GM21576 (cell line): ENCODE results near the gene AAGAB.

Experiments
- ATAC-seq: cut with Tn5 transposase; IDR thresholded peaks from one replicate; pipeline ENCODE4 v1.9.1; 2021; ENCODE audit warnings: mild to moderate bottlenecking, moderate library complexity; ENCODE audit not compliant: unreplicated experiment

Gene AAGAB

DNA sequence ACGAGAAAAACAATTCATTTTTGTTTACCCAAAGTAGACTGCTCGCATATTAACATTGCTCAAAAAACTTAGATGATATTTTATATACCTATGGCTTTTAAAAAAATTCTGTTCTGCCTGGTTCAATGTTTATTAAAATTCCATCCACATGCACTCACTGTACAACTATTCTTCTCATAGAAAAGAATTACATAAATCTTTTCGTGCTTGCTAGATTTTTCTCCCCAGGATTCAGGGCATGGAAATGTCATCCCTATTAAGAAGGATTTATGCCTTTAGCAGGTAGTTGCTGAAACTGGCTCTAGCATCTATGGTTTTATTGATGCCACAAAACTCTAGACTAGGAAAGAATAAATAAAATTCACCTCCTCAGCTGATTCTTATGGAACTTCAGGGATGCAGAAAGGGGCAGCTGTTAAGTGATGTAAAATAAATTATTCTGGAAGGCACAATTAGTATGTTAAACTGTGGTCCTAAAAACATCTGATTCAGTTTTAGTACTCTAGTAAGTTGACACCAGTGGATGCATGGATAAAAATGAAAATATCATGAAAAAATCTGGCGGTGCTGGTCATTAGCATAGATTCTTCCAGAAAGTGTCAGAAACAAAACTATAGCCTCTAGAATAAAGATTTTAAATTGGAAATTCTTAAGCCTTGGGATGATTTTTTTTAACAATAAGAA lies 41.6 kb downstream of the AAGAB start:
- ATAC-seq = no peak

DNA sequence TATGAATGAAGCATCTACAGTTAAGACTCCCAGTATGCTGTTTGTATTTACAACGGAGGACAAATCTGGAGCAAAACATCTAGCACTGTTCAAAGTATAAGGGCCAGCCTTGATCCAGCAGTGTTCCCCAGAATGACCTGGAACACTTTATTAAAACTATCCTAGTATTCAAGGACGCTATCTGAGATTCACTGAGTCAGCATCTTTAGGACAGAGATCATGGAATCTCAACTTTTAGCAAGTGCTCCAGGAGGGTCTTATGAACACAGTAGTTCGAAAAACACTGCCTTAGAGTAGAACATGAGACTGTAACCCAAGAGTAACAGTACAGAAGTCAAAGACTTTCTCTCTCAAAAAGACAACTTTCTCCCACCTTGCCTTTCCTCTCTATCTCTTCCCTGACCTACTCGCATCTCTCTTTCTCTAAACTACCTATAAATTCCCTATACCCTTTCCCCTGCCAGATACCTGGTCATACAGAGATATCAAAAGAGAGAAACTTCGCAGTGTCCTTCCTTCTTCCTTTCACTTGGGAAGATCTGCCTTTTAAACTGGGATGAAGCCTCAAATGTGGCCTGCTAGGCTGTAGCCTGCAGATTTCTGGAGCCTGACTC lies 43.8 kb downstream of the AAGAB start:
- no peak for ATAC-seq

DNA sequence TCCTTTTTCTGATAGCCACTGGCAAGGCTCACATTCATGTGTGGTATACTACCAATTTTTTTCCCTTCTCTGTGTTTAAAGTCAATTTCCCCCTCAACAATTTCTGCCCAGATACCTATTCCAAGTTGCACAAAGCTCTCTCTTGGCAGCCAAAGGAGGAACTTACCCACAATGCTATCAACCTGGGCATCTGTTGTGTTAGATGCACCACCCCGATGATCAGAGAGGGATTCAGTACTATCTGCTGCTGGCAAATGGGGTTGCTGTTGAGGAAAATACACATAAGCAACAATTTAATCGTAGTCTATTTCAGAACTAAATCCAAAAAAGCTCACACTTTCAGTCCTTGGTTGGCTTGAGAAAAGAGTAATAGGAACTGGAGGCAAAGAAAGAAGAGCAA lies 46.1 kb downstream of the AAGAB start:
- no peak for ATAC-seq

DNA sequence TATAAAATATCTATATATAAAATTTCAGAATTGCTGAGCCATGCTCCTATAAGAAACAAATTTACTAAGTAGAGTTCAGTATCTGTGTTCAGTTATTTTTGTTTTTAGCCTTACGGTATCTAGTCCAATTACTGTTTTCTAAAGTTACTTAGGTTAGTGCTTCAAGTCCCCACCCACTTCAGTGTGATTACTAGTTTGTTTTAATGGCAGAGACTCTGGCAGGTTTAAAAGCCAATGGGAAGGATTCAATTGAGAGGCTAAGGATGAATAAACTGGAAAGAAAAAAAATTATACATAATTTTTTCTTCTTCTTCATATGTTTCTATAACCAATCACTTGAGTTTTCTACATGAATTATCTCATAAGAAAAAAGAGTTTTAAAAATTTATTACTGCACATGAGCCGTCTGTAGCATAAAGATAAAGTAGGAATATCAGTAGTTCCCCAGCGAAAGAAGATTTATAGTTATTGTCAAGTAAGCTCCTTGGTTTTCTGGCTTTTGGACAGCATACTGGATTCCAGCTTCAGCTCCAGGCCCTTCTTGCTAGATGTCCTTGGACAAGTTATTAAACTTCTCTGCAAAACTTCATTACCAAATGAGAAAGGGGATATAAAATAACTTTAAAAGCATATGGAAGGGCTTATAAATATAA lies 46.8 kb downstream of the AAGAB start:
- ATAC-seq = no peak

DNA sequence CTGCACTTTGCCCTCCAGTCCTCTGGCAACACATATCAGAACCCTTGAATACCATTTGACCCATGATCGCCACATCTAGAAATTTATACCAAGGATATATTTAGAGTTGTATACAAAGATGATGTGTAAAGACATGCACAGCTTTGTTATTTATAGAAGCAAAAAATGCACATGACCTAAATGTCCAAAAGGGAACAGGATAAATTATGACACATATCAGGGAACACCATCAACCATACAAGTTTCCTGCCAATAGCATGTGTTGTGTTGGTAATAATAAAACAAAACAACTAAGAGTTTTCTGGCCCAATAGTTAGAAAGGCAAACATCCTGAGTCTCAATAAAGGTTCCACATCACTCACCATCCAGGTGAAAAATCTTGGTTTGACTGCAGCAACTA lies 51.5 kb downstream of the AAGAB start:
- ATAC-seq = no peak

DNA sequence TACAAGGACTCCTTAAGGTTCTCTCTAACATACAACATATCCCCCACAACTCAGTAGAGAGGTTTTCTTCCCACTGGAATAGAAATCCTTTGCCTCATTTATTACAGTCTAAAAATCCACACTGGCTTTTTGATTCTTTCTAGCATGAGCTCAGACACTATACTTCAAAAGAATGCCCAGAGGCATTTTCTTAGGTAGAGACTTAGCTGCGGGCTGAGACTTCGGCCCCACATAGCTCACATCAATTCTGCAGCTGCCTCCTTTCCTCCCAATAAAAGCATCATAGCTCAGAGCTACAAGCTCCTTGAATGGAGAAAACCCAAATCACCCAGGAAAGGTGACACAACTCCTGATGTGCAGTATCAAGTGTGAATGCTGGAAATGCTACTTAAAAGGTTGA lies 52.4 kb downstream of the AAGAB start:
- no peak for ATAC-seq

DNA sequence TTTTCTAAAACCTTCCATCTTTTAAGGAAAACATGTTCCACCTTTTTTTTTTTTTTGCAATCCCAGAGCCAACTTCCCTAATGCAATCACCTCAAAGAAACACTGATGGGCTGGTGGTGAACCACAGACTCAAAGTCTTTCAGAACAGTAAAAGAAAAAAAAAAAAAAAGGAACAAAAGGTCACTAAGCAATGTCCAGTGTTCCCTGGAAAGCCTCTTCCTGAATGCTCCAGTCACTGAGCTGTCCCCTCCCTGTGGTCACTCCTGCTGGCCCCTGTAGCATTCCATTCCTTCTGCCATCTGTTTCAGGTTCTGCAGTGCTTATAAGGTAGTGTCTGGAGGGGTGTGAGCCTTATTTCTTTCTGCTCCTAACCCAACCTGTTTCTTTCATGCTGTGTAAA lies 53.3 kb downstream of the AAGAB start:
- ATAC-seq = no peak

DNA sequence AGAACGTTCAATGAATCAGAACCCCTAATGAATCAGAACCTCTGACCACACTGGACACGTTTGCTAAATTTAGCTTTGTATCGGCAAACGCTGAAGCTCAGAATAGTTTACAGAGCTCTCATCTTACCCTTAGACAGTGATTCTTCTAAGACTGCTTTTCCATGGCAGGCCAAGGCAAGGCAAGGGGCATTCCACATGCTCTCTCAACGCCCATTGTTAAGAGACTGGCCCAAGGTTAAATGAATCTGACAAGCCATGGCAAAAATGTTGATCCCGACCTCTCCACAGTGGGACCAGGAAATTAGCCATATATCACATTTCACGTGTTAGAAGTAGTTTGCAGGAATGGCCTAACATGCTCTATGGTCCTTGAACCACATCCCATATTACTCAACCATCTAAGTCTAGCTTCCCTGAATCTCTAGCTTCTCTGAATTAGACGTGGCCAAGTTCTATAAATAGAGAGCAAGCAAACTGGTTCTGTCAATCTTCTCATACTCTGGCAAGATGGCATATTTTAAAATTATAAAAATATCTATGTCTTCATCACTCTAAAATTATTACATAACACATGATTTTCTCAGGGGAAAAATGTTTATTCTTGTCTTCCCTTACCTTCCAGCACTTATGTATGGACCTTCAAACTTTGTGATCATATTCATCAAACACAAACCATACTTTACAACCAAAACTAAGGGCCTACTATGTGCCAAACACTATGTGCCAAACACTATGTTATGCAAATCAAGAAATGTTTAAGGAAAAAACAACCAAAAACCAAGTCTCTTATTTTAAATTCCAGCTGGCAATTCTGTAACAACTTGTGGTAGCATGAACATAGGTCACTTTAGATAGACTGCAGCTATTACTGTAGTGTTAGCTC lies 54.3 kb downstream of the AAGAB start:
- ATAC-seq = no peak

DNA sequence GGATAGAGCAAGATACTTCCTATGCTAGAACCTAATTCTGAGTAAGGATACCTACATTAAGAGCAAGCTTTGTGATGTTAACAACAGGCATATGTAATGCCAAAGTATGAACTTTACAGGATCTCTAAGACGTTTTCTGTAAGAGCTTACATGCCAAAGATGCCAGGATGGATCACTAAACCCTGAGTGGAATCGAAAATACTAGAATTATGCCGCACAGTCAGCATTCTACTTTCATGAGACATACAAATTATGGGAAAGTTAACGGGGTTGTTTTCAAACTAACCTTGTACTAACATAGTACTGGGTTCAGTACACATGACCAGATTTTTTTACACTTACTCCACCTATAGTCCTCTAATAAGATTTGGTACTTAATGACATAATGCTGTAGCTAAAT lies 55.1 kb downstream of the AAGAB start:
- no peak for ATAC-seq

DNA sequence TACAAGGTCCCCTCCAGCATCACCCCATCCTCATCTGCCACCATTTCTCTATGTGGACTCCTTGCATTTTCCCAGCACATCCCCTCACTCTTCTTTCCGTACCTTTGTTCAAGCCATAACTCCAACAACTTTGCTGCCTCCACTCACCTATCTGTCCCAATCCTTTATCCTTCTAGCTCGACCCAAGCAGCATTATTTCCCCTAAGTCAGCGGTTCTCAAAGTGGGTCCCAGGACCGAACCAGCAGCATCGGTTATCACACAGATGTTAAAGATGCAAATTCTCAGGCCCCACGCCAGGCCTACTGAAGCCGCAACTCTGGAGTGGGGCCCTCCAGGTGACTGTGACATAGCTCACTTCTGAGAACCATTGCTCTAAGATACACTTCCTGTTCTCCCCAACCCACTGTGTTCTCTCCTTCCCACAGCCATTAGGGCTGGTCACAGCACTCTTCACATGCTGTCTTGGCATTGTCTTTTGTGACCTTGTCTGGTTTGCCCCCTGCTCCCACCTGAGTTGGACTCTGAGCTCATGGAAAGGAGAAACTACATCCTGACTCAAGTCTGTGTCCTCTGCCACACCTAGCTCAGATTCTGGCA lies 56.2 kb downstream of the AAGAB start:
- ATAC-seq = no peak

DNA sequence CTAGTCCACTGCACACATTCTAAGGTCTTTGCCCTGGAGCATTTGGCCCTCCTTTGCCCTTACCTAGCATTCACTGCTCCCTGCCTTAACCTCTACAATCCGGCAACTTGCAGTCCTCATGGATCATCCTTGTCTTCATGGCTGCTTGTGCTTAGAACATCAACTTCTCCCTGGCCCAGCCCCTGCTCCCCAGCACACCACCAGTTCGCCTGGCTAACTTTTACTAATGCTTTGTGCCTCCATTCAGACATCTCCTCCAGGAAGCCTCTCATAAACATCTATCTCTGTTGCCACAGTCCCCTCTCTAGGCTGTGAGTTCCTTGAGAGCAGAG lies 57.1 kb downstream of the AAGAB start:
- ATAC-seq = no peak

DNA sequence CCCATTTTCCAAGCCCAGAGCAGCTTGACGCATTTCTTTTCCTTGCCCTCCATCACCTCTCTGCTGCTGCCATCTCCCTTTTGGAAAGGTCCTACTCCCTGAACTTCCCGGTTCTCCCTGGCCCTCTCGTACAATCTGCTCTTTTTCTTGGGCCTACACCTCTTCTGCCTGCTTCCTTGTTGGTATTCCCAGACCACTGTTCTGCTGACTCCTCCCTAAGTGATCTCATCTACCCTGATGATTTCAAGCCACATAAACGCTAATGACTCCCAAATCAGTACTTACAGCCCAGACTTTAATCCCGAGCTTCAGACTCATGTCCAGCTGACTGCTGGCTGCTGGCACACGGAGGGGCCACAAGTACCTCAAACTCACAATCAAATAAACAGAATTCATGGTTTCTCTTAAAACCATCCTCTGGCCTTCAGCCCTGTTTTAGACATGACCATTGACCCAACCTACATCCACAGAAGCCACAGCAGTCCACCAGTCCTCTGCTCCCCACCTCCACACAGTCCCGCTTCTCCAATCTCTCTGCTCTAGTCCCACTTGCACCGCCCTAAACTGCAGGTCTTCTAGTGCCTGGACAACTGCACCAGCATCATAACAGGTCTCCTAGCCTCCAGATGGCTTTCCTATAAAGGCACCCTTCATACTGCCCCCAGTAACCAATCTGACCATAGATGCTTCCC lies 57.6 kb downstream of the AAGAB start:
- ATAC-seq = no peak

DNA sequence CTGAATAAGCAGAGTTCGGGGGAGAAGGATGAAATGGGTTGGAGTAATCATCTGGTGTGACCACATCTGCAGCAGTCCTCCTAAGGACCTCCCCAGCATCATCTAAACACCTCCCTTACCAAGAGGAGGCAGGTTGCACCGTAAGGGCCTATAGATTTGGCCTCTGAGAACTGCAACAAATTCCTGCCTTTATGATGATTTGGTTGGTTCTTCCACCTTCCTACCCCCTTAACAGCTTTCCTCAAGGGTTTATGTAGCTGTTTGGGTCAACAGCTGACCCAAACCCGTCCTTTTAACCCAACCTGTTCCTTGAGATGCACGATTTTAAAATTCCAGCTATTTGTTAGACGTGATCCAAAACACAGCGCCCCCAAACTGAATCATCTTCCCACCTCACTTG lies 58.2 kb downstream of the AAGAB start:
- ATAC-seq = no peak

DNA sequence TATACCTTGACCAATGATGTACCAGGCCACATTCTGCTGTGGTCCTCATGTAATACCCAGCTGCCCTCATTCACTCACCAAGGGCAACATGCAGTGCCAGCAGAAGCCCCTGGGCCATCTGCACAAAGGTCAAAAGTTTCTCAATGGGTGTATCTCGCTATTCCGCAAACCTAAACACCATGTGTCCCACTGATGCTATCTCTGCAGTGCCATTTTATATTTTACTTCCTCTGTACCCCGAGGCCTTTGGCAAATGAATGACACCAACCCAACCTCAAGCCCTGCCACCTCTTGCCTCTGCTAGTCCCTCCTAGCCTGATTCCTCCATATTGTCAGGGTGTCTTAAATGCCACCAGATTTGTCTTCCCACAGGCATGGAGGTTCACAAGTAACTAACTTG lies 59.2 kb downstream of the AAGAB start:
- no peak for ATAC-seq

DNA sequence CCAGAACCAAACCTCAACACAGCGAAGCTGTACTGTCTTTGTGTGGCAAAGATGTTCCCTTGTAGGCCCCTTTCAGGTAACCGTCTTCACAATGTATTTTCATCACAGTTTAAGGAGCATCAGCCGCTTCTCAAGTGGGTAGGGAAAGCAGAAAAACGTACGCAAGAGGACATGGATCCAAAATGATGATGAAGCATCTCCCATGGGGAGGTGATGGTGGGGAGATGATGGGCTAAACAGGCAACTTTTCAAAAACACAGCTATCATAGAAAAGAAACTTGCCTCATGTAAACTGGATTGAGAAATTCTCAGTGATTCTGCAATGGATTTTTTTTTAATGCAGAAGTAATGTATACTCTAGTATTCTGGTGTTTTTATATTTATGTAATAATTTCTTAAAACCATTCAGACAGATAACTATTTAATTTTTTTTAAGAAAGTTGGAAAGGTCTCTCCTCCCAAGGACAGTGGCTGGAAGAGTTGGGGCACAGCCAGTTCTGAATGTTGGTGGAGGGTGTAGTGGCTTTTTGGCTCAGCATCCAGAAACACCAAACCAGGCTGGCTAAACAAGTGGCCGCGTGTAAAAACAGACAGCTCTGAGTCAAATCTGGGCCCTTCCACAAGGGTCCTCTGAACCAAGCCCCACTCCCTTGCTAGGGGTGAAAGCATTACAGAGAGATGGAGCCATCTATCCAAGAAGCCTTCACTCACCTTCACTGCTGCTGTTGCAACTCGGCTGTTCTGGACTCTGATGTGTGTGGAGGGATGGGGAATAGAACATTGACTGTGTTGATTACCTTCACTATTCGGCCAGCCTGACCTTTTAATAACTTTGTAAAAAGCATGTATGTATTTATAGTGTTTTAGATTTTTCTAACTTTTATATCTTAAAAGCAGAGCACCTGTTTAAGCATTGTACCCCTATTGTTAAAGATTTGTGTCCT lies 60.0 kb downstream of the AAGAB start:
- no peak for ATAC-seq

DNA sequence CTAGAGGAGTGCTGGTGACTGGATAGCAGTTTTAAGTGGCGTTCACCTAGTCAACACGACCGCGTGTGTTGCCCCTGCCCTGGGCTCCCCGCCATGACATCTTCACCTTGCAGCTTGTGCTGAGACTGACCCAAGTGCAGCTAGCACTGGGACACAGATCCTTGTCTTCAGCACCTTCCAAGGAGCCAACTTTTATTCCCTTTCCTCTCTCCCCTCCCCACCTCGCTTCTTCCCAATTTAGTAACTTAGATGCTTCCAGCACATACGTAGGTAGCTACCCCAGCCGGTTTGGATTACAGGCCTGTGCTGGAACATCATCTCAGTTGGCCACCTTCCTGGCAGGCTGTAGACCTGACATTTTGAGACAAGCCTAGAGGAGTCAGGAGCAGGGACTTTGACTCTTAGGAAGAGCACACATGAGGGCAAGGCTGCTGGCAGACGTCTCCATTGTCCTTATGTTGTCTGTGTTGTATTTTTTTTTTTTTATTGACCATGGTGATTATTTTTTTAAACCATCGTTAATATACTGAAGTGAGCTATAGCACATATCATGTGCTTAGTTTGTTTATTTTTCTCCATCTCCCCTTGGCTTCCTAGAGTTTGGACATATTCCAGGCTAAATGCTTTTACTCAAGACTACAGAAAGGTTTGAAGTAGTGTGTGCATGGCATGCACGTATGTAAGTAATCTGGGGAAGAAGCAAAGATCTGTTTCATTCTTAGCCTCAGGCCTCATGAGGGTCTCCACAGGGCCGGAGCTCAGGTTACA lies 61.1 kb downstream of the AAGAB start:
- ATAC-seq = no peak

DNA sequence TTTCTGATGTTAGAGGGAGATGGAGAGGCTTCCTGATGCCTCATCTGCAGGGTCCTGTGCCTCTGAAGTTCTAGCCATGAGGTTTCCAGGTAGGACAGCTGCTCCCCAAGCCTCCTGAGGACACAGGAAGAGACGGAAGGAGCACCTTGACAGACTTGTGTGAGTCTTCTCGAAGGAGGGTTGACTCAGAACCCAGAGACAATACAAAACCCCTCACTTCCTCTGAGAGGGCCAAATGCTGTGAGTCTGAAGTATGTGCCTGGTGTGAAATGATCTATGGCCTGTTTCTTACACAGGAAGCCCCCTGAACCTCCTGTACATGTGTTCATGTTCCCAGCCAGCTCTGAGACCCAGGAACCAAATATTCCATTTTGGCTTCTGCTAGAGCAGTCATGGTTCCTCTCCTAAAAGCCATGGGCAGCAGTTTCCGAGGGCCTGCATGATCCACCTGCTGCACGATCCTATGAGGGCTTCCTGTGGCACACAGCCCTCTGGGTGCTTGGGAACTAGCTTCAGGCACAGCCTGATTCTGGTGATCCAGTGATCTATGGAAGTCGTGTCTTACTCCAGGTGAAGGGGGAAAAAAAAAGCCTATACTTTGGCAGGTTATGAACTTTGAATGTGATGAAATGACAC lies 62.2 kb downstream of the AAGAB start:
- ATAC-seq = no peak

DNA sequence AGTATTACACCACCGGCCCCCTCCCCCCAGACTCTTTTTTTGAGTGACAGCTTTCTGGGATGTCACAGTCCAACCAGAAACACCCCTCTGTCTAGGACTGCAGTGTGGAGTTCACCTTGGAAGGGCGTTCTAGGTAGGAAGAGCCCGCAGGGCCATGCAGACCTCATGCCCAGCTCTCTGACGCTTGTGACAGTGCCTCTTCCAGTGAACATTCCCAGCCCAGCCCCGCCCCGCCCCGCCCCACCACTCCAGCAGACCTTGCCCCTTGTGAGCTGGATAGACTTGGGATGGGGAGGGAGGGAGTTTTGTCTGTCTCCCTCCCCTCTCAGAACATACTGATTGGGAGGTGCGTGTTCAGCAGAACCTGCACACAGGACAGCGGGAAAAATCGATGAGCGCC lies 63.6 kb downstream of the AAGAB start:
- ATAC-seq = no peak
